Fibroblast of skin of back (primary cell): ENCODE measurements around the gene DDX1.
"Not testable (repeated sequence)": the region's sequence is repeated elsewhere in the genome, so short reads cannot be mapped to it uniquely, and the experiment has no call there.

ENCODE experiments used
- DNase-seq: peaks from one replicate; pipeline ENCODE4 v3.0.0-alpha.2; 2013

Gene DDX1

GRCh38 chr2:15616850-15617777 lies 25.4 kb downstream of the DDX1 start:
- DNase-seq = peak; percentile 3

GRCh38 chr2:15617778-15618448 lies 26.2 kb downstream of the DDX1 start:
- DNase-seq = no peak

GRCh38 chr2:15618449-15618855 lies 26.8 kb downstream of the DDX1 start:
- DNase-seq = no peak

- no peak for DNase-seq
These were observed 27.4 kb downstream of the DDX1 start for GRCh38 chr2:15619076-15619475.

GRCh38 chr2:15619510-15619909 lies 27.8 kb downstream of the DDX1 start:
- DNase-seq = no peak

- DNase-seq = no peak
These were observed 28.3 kb downstream of the DDX1 start for GRCh38 chr2:15619938-15620337.

- no peak for DNase-seq
These were observed 28.7 kb downstream of the DDX1 start for GRCh38 chr2:15620340-15620739.

GRCh38 chr2:15620857-15621471 lies 29.3 kb downstream of the DDX1 start:
- DNase-seq = no peak

- DNase-seq = not testable (repeated sequence)
These were observed 29.8 kb downstream of the DDX1 start for GRCh38 chr2:15621472-15621870.

GRCh38 chr2:15622214-15622613 lies 30.5 kb downstream of the DDX1 start:
- no peak for DNase-seq

GRCh38 chr2:15622614-15623480 lies 31.2 kb downstream of the DDX1 start:
- no peak for DNase-seq

- DNase-seq = no peak
These were observed 31.8 kb downstream of the DDX1 start for GRCh38 chr2:15623481-15623796.

- DNase-seq = no peak
These were observed 32.4 kb downstream of the DDX1 start for GRCh38 chr2:15623898-15624541.

- DNase-seq = no peak
These were observed 33.2 kb downstream of the DDX1 start for GRCh38 chr2:15624903-15625302.

GRCh38 chr2:15625344-15626036 lies 33.8 kb downstream of the DDX1 start:
- no peak for DNase-seq

- DNase-seq = no peak
These were observed 34.5 kb downstream of the DDX1 start for GRCh38 chr2:15626126-15626525.

GRCh38 chr2:15626967-15627366 lies 35.3 kb downstream of the DDX1 start:
- no peak for DNase-seq

- no peak for DNase-seq
These were observed 36.4 kb downstream of the DDX1 start for GRCh38 chr2:15627817-15628684.

GRCh38 chr2:15628899-15629855 lies 37.5 kb downstream of the DDX1 start:
- no peak for DNase-seq
